Stomach (tissue), 4 donors: ENCODE data around the gene RMND5A.

ENCODE experiments used
- CTCF ChIP-seq, 7 experiments: fragments of 450-650 bp in 4 of 7; fragments of 200-600 bp in 3 of 7; sonication (generic) in 3 of 7; IDR thresholded peaks; one replicate each; pipeline ENCODE4 v1.5.1; 2016 to 2019; ENCODE audit warnings: antibody characterized with exemption in 7 of 7, control low read depth in 2 of 7, mild to moderate bottlenecking in 1 of 7
- EP300 ChIP-seq: sonication (generic); formaldehyde crosslinking; IDR thresholded peaks from one replicate; pipeline ENCODE4 v1.6.1; 2017; ENCODE audit warnings: antibody characterized with exemption

- no peak for TF ChIP-seq CTCF (IDR thresholded peaks at IDR 0.05)
- TF ChIP-seq EP300 = no peak
These were observed 63.7 kb downstream of the RMND5A start for GRCh38 chr2:86783615-86784339.
